Measurements from ENCODE around the gene TCF7. TPM values are rescaled to one million over a fixed set of nuclear protein-coding genes. Genes with fewer than 3 reads are reported as not detected.

The TCF7 gene
- polyA plus RNA-seq, 1 of the 3 experiments (the other 2 are of a cell fraction): 2.7 TPM

DNA sequence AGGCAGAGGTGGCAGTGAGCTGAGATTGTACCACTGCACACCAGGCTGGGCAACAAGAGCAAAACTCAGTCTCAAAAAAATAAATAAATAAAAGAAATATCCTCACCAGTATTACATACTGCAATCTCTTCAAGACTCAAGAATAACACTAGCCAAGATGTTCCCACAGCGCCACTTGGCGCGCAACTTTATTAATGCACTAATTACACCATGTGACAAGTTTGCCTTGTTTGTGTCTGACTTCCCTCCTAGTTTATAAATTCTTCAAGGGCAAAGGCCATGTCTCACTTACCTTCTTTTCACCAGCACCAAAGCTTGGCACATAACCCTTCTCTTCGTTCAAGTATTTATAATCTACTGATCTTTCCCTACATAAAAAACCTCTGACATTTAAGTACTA lies 57.5 kb downstream of the TCF7 start (continued):
- TF ChIP-seq, protein P1, sequence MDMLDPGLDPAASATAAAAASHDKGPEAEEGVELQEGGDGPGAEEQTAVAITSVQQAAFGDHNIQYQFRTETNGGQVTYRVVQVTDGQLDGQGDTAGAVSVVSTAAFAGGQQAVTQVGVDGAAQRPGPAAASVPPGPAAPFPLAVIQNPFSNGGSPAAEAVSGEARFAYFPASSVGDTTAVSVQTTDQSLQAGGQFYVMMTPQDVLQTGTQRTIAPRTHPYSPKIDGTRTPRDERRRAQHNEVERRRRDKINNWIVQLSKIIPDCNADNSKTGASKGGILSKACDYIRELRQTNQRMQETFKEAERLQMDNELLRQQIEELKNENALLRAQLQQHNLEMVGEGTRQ (IDR thresholded peaks at IDR 0.05; ENCODE audit: borderline replicate concordance, low read depth, low read length): no peak
- TF ChIP-seq RCOR1 (IDR thresholded peaks at IDR 0.05; ENCODE audit: low read length): no peak

DNA sequence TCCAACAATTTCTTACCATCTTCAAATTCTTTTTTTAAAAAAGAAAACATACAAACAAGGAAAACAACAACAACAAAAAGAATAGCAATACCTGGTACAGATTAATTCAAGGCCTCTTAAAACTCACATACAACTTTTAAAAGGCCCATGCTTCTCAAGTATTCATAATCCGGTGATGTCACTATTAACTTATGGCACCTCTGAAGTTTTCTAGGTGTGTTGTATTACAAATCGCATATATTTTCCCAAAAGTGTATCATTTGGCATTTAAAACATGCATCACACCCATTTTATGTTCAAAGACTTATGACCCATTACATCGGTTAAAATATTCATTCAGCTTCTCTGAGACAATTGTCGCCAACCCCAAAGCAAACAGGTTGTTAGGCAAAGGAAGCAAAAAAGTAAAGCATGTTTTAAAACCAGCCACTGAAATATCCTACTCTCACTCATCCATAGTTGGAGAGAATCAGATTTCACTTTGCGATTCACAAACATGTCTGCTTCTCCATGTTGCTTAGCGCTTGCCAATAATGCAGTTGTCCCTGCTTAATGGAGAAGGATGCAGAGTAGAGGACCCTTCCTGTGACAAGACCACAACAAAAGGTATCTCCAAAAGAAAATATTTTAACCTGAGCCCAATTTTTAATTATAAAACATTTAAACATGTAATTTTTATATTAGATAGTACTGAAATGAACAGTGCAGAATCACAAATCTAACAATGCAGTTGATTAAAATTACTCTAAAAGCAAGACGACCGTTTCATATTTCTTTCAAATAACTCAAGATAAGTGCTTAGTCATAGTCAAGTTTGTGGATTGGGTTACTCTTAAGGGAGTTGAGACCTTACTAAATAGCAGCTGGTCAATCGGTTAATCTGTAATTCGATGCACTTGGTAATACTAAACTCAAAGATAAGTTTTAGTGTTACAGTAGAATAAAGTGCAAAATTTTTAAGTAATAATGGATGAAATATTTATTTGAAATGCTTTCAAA lies 60.7 kb downstream of the TCF7 start:
- H3K79me2 ChIP-seq (ENCODE audit: insufficient read depth): peaks cover 69% of the 10 kb centered on the region
- H3K9ac ChIP-seq: peak overlapping the region; percentile 100
- peaks cover 58% of the 10 kb centered on the region for H4K20me1 ChIP-seq (ENCODE audit: insufficient read depth)
- H3K4me2 ChIP-seq: peak overlapping the region; percentile 85
- TF ChIP-seq FOXM1 (IDR thresholded peaks at IDR 0.05; ENCODE audit: low read depth) (no peak), YY1 (IDR thresholded peaks at IDR 0.05; ENCODE audit: low read depth) (peak; percentile 56; the same call in 1 of the 2 replicates), JUND (IDR thresholded peaks at IDR 0.05) (no peak), TAF1 (IDR thresholded peaks at IDR 0.05; ENCODE audit: borderline replicate concordance, low read depth, low read length) (peak; percentile 10; the same call in 1 of the 2 replicates)
- TF ChIP-seq, protein P2, sequence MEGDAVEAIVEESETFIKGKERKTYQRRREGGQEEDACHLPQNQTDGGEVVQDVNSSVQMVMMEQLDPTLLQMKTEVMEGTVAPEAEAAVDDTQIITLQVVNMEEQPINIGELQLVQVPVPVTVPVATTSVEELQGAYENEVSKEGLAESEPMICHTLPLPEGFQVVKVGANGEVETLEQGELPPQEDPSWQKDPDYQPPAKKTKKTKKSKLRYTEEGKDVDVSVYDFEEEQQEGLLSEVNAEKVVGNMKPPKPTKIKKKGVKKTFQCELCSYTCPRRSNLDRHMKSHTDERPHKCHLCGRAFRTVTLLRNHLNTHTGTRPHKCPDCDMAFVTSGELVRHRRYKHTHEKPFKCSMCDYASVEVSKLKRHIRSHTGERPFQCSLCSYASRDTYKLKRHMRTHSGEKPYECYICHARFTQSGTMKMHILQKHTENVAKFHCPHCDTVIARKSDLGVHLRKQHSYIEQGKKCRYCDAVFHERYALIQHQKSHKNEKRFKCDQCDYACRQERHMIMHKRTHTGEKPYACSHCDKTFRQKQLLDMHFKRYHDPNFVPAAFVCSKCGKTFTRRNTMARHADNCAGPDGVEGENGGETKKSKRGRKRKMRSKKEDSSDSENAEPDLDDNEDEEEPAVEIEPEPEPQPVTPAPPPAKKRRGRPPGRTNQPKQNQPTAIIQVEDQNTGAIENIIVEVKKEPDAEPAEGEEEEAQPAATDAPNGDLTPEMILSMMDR (IDR thresholded peaks at IDR 0.05): no peak
- TF ChIP-seq, protein P3, sequence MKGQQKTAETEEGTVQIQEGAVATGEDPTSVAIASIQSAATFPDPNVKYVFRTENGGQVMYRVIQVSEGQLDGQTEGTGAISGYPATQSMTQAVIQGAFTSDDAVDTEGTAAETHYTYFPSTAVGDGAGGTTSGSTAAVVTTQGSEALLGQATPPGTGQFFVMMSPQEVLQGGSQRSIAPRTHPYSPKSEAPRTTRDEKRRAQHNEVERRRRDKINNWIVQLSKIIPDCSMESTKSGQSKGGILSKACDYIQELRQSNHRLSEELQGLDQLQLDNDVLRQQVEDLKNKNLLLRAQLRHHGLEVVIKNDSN (IDR thresholded peaks at IDR 0.05; ENCODE audit: borderline replicate concordance, low read depth): no peak
- ChIA-PET POLR2A (interaction anchor here (0.6 to 2.5 kb wide), 5 partner anchors 12 to 114 kb away, joined by 3 to 16 read pairs (median 3); partner anchors contain the start of gene PPP2CA), CTCF (interaction anchor here (0.9 to 19.2 kb wide), 6 partner anchors 10 to 412 kb away, joined by 3 to 182 read pairs (median 4); no protein-coding TSS in a partner anchor)
- H3K9me3 ChIP-seq: no peaks in the 10 kb centered on the region
- H3K36me3 ChIP-seq (replicated peaks in 1 of 2; ENCODE audit: control insufficient read depth in 1 of 2, insufficient read depth in 2 of 2, low read length in 1 of 2): peaks cover 27 to 29% of the 10 kb centered on the region in 2 experiments
- H3F3A ChIP-seq (replicated peaks; ENCODE audit: insufficient read depth): peaks cover 20% of the 10 kb centered on the region
- 15% methylated on average over 10 of the region's 10 CpGs for WGBS (ENCODE audit: low lambda C conversion rate)
- H3K27ac ChIP-seq (ENCODE audit: low read depth in 2 of 2, low read length in 1 of 2): peak overlapping the region; percentile 58 to 96; a peak in 3 of 4 replicates
- no peaks in the 10 kb centered on the region for H3K9me2 ChIP-seq
- DNase-seq: peak; percentile 32
- H3K27me3 ChIP-seq (ENCODE audit: insufficient read depth): no peaks in the 10 kb centered on the region
- peak overlapping the region; percentile 77 to 84 for H3K4me3 ChIP-seq (ENCODE audit: low read depth in 2 of 2, low read length in 1 of 2)
- H3K4me1 ChIP-seq (ENCODE audit: control insufficient read depth in 1 of 2, insufficient read depth in 2 of 2, low read depth in 1 of 2, low read length in 1 of 2): peaks cover 10 to 22% of the 10 kb centered on the region in 2 experiments; a peak in 2 of 4 replicates
- no peak overlapping the region for H2AFZ ChIP-seq (ENCODE audit: low read depth)

All from SK-N-SH (cell line).